IMR-90 (cell line): ENCODE results near the gene SULT1E1. TPM values are rescaled to one million over a fixed set of nuclear protein-coding genes. Genes with fewer than 3 reads are reported as not detected.

Experiments used
- ATAC-seq: fragments of 200-7000 bp; cut with Tn5 transposase; 2 replicates; pipeline ENCODE4 v1.9.1; 2020; ENCODE audit warnings: low read depth, mild to moderate bottlenecking, moderate library complexity
- BruUV-seq: library from RNA; stranded (reverse); fragments of 400-500 nt; replicated peaks from 2 replicates; lab custom pipeline; 2021; lab: Mats Ljungman, UMichigan
- CTCF ChIA-PET: fragments of 300-600 bp; formaldehyde crosslinking; extraction: SDS; loops from one replicate; lab custom pipeline; 2021; ENCODE audit warnings: antibody characterized with exemption; lab: Yijun Ruan, JAX
- POLR2A ChIA-PET: fragments of 300-600 bp; sonication (Branson Sonifier 250); formaldehyde crosslinking; loops from one replicate; lab custom pipeline; 2022; ENCODE audit warnings: antibody characterized with exemption; ENCODE audit not compliant: unreplicated experiment; lab: Charles Lee
- DNase-seq: peaks from one replicate; pipeline ENCODE4 v3.0.0; 2013
- H2AFZ ChIP-seq: replicated peaks from 2 replicates; pipeline ENCODE3; 2013; ENCODE audit warnings: low read length, mild to moderate bottlenecking; ENCODE audit not compliant: poor library complexity
- H2AK5ac ChIP-seq: 2 replicates; pipeline ENCODE4 v1.6.1; 2013; ENCODE audit warnings: low read depth, low read length, inconsistent platforms
- H2AK9ac ChIP-seq: replicated peaks from 2 replicates; pipeline ENCODE3; 2013; ENCODE audit warnings: mild to moderate bottlenecking, low read depth, low read length, moderate library complexity; ENCODE audit not compliant: poor library complexity
- H2BK120ac ChIP-seq: 2 replicates; pipeline ENCODE4 v1.6.1; 2013; ENCODE audit warnings: low read depth, low read length, inconsistent platforms
- H2BK15ac ChIP-seq: 3 replicates; pipeline ENCODE4 v1.6.1; 2013; ENCODE audit warnings: low read depth, low read length, inconsistent platforms
- H2BK20ac ChIP-seq: 2 replicates; pipeline ENCODE4 v1.6.1; 2013; ENCODE audit warnings: low read depth, mild to moderate bottlenecking, inconsistent platforms, low read length, moderate library complexity
- H2BK5ac ChIP-seq: 2 replicates; pipeline ENCODE4 v1.6.1; 2013; ENCODE audit warnings: mild to moderate bottlenecking, low read depth, low read length, inconsistent platforms; ENCODE audit not compliant: poor library complexity, severe bottlenecking
- H3K14ac ChIP-seq: replicated peaks from 2 replicates; pipeline ENCODE4 v1.6.1; 2013; ENCODE audit warnings: low read depth, low read length, inconsistent platforms
- H3K18ac ChIP-seq: 2 replicates; pipeline ENCODE4 v1.6.1; 2013; ENCODE audit warnings: low read depth, low read length, control low read depth
- H3K23ac ChIP-seq: 2 replicates; pipeline ENCODE4 v1.6.1; 2013; ENCODE audit warnings: low read depth, low read length, inconsistent platforms
- H3K27ac ChIP-seq: 2 replicates; pipeline ENCODE4 v1.5.1; 2013; ENCODE audit warnings: mild to moderate bottlenecking, control low read depth, low read length; ENCODE audit not compliant: insufficient read depth
- H3K27me3 ChIP-seq: 2 replicates; pipeline ENCODE4 v1.6.1; 2013; ENCODE audit warnings: low read length; ENCODE audit not compliant: control insufficient read depth, insufficient read depth
- H3K36me3 ChIP-seq: 2 replicates; pipeline ENCODE4 v1.6.1; 2013; ENCODE audit warnings: low read length, mixed read lengths; ENCODE audit not compliant: control insufficient read depth, insufficient read depth
- H3K4ac ChIP-seq: 2 replicates; pipeline ENCODE4 v1.6.1; 2013; ENCODE audit warnings: low read depth, low read length, inconsistent platforms
- H3K4me1 ChIP-seq: 2 replicates; pipeline ENCODE4 v1.6.1; 2013; ENCODE audit warnings: low read length, mixed read lengths; ENCODE audit not compliant: control insufficient read depth, insufficient read depth
- H3K4me2 ChIP-seq: 2 replicates; pipeline ENCODE4 v1.6.1; 2013; ENCODE audit warnings: low read depth, mild to moderate bottlenecking, control low read depth, low read length, moderate library complexity
- H3K4me3 ChIP-seq: 2 replicates; pipeline ENCODE4 v1.5.1; 2013; ENCODE audit warnings: low read depth, mild to moderate bottlenecking, control low read depth, low read length, moderate library complexity; ENCODE audit not compliant: insufficient read depth
- H3K56ac ChIP-seq: 2 replicates; pipeline ENCODE4 v1.6.1; 2013; ENCODE audit warnings: low read length, inconsistent platforms; ENCODE audit not compliant: insufficient read depth; ENCODE audit errors: extremely low read depth
- H3K79me1 ChIP-seq, 2 experiments: 2 replicates each; pipeline ENCODE4 v1.6.1; 2013; ENCODE audit warnings: low read length in 2 of 2, inconsistent platforms in 1 of 2, low read depth in 1 of 2
- H3K9ac ChIP-seq: 2 replicates; pipeline ENCODE4 v1.6.1; 2013; ENCODE audit warnings: low read depth, low read length, control low read depth
- H3K9me1 ChIP-seq: 2 replicates; pipeline ENCODE4 v1.6.1; 2013; ENCODE audit warnings: low read length, inconsistent platforms; ENCODE audit not compliant: insufficient read depth
- H3K9me3 ChIP-seq: 2 replicates; pipeline ENCODE4 v1.6.1; 2013; ENCODE audit warnings: low read length; ENCODE audit not compliant: control insufficient read depth, insufficient read depth
- H4K20me1 ChIP-seq: 2 replicates; pipeline ENCODE4 v1.6.1; 2013; ENCODE audit warnings: low read length, inconsistent platforms; ENCODE audit not compliant: insufficient read depth
- H4K5ac ChIP-seq: 2 replicates; pipeline ENCODE4 v1.6.1; 2013; ENCODE audit warnings: mild to moderate bottlenecking, low read depth, low read length, control low read depth
- H4K8ac ChIP-seq, 2 experiments: 2 replicates each; pipeline ENCODE4 v1.6.1; 2013; ENCODE audit warnings: low read depth in 2 of 2, low read length in 2 of 2, control low read depth in 1 of 2, inconsistent platforms in 1 of 2
- H4K91ac ChIP-seq: 2 replicates; pipeline ENCODE4 v1.6.1; 2013; ENCODE audit warnings: low read depth, low read length, inconsistent platforms; ENCODE audit not compliant: insufficient read depth
- CEBPB ChIP-seq: IDR thresholded peaks from 2 replicates; pipeline ENCODE4 v1.6.1; 2012; ENCODE audit warnings: low read depth, low read length, improper control_type of control experiment
- CHD1 ChIP-seq: IDR thresholded peaks from 2 replicates; pipeline ENCODE4 v1.6.1; 2012; ENCODE audit warnings: low read depth, low read length, improper control_type of control experiment
- FOS ChIP-seq: fragments of 150-350 bp; IDR thresholded peaks from 2 replicates; pipeline ENCODE4 v1.6.1; 2016; ENCODE audit warnings: low read depth, low read length
- MAFK ChIP-seq: IDR thresholded peaks from 2 replicates; pipeline ENCODE4 v1.6.1; 2012; ENCODE audit warnings: low read depth, low read length, improper control_type of control experiment
- MAZ ChIP-seq: IDR thresholded peaks from 2 replicates; pipeline ENCODE4 v1.6.1; 2012; ENCODE audit warnings: low read depth, mild to moderate bottlenecking, low read length, improper control_type of control experiment, moderate library complexity, borderline replicate concordance
- NFE2L2 ChIP-seq: fragments of 150-350 bp; IDR thresholded peaks from 2 replicates; pipeline ENCODE4 v1.6.1; 2016; ENCODE audit warnings: low read depth, mild to moderate bottlenecking, low read length
- RAD21 ChIP-seq: IDR thresholded peaks from 2 replicates; pipeline ENCODE4 v1.6.1; 2012; ENCODE audit warnings: low read length, improper control_type of control experiment
- RFX5 ChIP-seq: IDR thresholded peaks from 2 replicates; pipeline ENCODE4 v1.8.0; 2012; ENCODE audit warnings: low read depth, mild to moderate bottlenecking, low read length, moderate library complexity
- SMC3 ChIP-seq: fragments of 150-350 bp; IDR thresholded peaks from 2 replicates; pipeline ENCODE4 v1.6.1; 2016; ENCODE audit warnings: low read depth, mild to moderate bottlenecking, antibody characterized with exemption, low read length, moderate library complexity
- WGBS, 2 experiments: methylation state at CpG; one replicate each; pipeline versions ENCODE4 v1.1.5 to v1.1.7; 2013; ENCODE audit warnings: missing lambda C conversion rate in 2 of 2; ENCODE audit not compliant: insufficient read length in 1 of 2; ENCODE audit errors: extremely low coverage in 2 of 2; 5-methylcytosine and 5-hydroxymethylcytosine counted together
- dilution Hi-C: fragments of 300-500 bp; cut with HindIII; formaldehyde crosslinking; loops from one replicate; pipeline ENCODE4 v1.14.3; 2018; ENCODE audit warnings: low sequenced_read_pairs; ENCODE audit not compliant: unreplicated experiment
- in situ Hi-C: fragments of 300-500 bp; cut with MboI; formaldehyde crosslinking; loops from 3 replicates; pipeline ENCODE4 v1.14.3; 2019; ENCODE audit warnings: low sequenced_read_pairs, inconsistent platforms, mixed read lengths
- intact Hi-C: fragments of 100-400 bp; cut with micrococcal nuclease; formaldehyde crosslinking; loops from 2 replicates; pipeline ENCODE4 v1.10.0; 2022
- polyA plus RNA-seq, 3 experiments: library from polyadenylated mRNA; depleted of rRNA; stranded (reverse); fragments of >200 nt; gene quantifications; 2 replicates each; pipeline ENCODE4 v1.2.3, GENCODE V29; 2012; ENCODE audit warnings: low replicate concordance in 1 of 3
- total RNA-seq: library from RNA; depleted of rRNA; stranded (reverse); fragments of >200 nt; gene quantifications from 2 replicates; pipeline ENCODE4 v1.2.3, GENCODE V29; 2012
- TF ChIP-seq, protein P1 (sequence below): fragments of 150-350 bp; IDR thresholded peaks from 2 replicates; pipeline ENCODE4 v1.6.1; 2016; ENCODE audit warnings: low read depth, mild to moderate bottlenecking, low read length, moderate library complexity, borderline replicate concordance

SULT1E1 gene
- total and polyA plus RNA-seq, 2 of the 4 experiments (the other 2 are of a cell fraction) = not detected

DNA sequence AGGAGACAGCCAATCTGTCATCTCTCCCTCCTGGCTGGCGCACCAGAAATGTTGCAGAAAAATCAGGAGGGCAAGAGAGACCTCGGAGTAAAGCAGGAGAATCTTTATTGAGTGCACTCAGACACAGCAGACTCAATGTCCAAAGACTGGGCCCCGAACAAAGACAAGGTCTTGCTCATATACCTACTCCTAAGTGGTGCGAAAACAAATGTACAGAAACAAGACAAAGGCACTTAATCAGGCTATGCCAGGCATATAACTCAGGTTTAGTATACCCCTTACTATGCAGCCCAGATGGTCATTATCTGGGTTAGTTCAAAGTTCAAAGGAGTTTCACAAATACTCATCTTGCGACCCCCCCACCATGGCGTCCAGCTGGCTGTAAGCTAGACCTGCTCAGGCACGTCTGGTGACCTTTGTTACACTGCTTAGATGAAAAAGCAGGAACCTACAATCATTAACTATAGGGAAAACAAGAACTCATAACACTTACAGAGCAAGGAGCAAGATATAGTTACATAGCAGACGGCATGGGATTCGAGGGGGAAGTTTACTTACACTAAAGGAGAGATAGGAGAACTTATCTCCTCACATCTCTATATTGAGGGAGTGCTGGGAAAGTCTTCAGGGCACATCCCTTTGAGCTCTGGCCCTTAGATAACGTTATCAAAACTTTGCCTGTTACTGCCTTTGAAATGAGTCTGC is 27.5 kb downstream of the SULT1E1 start:
- Histone ChIP-seq H4K20me1 (no peaks in the 10 kb centered on the region), H3K4me2 (no peak overlapping the region), H2AK9ac (no peak overlapping the region), H2AFZ (no peak overlapping the region), H2AK5ac (no peak overlapping the region), H3K4me3 (no peak overlapping the region), H3K14ac (no peak overlapping the region), H3K4ac (no peak overlapping the region), H2BK5ac (no peak overlapping the region), H3K27me3 (no peaks in the 10 kb centered on the region), H3K9me3 (no peaks in the 10 kb centered on the region), H4K91ac (no peak overlapping the region), H3K36me3 (no peaks in the 10 kb centered on the region), H2BK120ac (no peak overlapping the region), H3K9ac (no peak overlapping the region), H2BK20ac (no peak overlapping the region), H3K56ac (no peak overlapping the region), H3K27ac (no peak overlapping the region), H3K4me1 (no peaks in the 10 kb centered on the region), H2BK15ac (no peak overlapping the region), H4K8ac (no peak overlapping the region), H3K9me1 (no peaks in the 10 kb centered on the region), H3K79me1 (no peaks in the 10 kb centered on the region), H3K23ac (no peak overlapping the region), H3K18ac (no peak overlapping the region), H4K5ac (no peak overlapping the region)
- POLR2A ChIA-PET = no interaction called here
- BruUV-seq = no TSS peak
- DNase-seq = no peak
- intact Hi-C loops (no loop called here), dilution Hi-C loops (no loop called here), in situ Hi-C loops (no loop called here)
- CTCF ChIA-PET = no interaction called here
- TF ChIP-seq SMC3 (no peak), RAD21 (no peak), MAZ (no peak), RFX5 (no peak), CHD1 (no peak), NFE2L2 (no peak), MAFK (no peak), FOS (no peak), CEBPB (no peak)
- TF ChIP-seq, protein P1, sequence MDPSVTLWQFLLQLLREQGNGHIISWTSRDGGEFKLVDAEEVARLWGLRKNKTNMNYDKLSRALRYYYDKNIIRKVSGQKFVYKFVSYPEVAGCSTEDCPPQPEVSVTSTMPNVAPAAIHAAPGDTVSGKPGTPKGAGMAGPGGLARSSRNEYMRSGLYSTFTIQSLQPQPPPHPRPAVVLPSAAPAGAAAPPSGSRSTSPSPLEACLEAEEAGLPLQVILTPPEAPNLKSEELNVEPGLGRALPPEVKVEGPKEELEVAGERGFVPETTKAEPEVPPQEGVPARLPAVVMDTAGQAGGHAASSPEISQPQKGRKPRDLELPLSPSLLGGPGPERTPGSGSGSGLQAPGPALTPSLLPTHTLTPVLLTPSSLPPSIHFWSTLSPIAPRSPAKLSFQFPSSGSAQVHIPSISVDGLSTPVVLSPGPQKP = no peak
- 74% methylated on average over 3 of the region's 10 CpGs; no CpG with 5 or more reads in 1 of the 2 experiments for WGBS, 2 experiments
- ATAC-seq = no peak
